ENCODE results near the gene OR10H5.
"Not testable (repeated sequence)": the region's sequence is repeated elsewhere in the genome, so short reads cannot be mapped to it uniquely, and the experiment has no call there.

OR10H5 gene

DNA sequence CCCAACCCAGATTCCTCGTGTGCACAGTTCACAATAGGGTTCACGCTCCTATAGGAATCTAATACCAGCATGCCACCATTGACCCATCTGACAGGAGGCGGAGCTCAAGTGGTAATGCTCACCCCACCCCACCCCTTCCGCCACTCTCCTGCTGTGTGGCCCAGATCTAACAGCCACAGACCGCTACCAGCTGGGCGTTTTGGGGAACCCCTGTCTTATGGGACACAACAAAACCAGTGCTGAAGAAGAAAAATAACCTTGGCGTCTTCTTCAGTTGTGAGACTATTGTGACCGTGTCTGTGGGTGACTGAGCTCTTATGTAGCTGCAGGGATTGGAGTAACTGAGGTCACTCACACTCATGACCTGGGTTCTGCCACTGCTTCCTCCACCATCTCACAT is 33.2 kb downstream of the OR10H5 start:
- ATAC-seq: no peak
- TF ChIP-seq, protein P1, sequence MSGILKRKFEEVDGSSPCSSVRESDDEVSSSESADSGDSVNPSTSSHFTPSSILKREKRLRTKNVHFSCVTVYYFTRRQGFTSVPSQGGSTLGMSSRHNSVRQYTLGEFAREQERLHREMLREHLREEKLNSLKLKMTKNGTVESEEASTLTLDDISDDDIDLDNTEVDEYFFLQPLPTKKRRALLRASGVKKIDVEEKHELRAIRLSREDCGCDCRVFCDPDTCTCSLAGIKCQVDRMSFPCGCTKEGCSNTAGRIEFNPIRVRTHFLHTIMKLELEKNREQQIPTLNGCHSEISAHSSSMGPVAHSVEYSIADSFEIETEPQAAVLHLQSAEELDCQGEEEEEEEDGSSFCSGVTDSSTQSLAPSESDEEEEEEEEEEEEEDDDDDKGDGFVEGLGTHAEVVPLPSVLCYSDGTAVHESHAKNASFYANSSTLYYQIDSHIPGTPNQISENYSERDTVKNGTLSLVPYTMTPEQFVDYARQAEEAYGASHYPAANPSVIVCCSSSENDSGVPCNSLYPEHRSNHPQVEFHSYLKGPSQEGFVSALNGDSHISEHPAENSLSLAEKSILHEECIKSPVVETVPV (CRISPR knock-in tag; IDR thresholded peaks at IDR 0.05): no peak
- TF ChIP-seq ZFP3 (CRISPR knock-in tag; IDR thresholded peaks at IDR 0.05): no peak
- TF ChIP-seq, protein P2, sequence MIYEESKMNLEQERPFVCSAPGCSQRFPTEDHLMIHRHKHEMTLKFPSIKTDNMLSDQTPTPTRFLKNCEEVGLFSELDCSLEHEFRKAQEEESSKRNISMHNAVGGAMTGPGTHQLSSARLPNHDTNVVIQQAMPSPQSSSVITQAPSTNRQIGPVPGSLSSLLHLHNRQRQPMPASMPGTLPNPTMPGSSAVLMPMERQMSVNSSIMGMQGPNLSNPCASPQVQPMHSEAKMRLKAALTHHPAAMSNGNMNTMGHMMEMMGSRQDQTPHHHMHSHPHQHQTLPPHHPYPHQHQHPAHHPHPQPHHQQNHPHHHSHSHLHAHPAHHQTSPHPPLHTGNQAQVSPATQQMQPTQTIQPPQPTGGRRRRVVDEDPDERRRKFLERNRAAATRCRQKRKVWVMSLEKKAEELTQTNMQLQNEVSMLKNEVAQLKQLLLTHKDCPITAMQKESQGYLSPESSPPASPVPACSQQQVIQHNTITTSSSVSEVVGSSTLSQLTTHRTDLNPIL (CRISPR knock-in tag; IDR thresholded peaks at IDR 0.05; ENCODE audit: low read depth): no peak
- TF ChIP-seq ZNF70 (CRISPR knock-in tag; IDR thresholded peaks at IDR 0.05): no peak
- no peak for TF ChIP-seq RARB (CRISPR knock-in tag; IDR thresholded peaks at IDR 0.05)
- no peak for TF ChIP-seq ISL1 (CRISPR knock-in tag; IDR thresholded peaks at IDR 0.05)
- TF ChIP-seq, protein P3, sequence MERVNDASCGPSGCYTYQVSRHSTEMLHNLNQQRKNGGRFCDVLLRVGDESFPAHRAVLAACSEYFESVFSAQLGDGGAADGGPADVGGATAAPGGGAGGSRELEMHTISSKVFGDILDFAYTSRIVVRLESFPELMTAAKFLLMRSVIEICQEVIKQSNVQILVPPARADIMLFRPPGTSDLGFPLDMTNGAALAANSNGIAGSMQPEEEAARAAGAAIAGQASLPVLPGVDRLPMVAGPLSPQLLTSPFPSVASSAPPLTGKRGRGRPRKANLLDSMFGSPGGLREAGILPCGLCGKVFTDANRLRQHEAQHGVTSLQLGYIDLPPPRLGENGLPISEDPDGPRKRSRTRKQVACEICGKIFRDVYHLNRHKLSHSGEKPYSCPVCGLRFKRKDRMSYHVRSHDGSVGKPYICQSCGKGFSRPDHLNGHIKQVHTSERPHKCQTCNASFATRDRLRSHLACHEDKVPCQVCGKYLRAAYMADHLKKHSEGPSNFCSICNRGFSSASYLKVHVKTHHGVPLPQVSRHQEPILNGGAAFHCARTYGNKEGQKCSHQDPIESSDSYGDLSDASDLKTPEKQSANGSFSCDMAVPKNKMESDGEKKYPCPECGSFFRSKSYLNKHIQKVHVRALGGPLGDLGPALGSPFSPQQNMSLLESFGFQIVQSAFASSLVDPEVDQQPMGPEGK (CRISPR knock-in tag; IDR thresholded peaks at IDR 0.05; ENCODE audit: borderline replicate concordance): no peak

- ATAC-seq: no peak
- TF ChIP-seq TCF4 (CRISPR knock-in tag; IDR thresholded peaks at IDR 0.05; ENCODE audit: borderline replicate concordance) (no peak), ZNF8 (CRISPR knock-in tag; IDR thresholded peaks at IDR 0.05) (no peak), BACH2 (CRISPR knock-in tag; IDR thresholded peaks at IDR 0.05; ENCODE audit: borderline replicate concordance) (no peak), TOX (CRISPR knock-in tag; IDR thresholded peaks at IDR 0.05; ENCODE audit: borderline replicate concordance) (no peak), ZFP30 (CRISPR knock-in tag; IDR thresholded peaks at IDR 0.05) (no peak)
- TF ChIP-seq, protein P1 (CRISPR knock-in tag; IDR thresholded peaks at IDR 0.05): no peak
These were observed 38.3 kb downstream of the OR10H5 start for GRCh38 chr19:15825753-15826152.

GRCh38 chr19:15828121-15828610 is 40.7 kb downstream of the OR10H5 start:
- ATAC-seq: no peak
- TF ChIP-seq GLIS3 (CRISPR knock-in tag; IDR thresholded peaks at IDR 0.05) (no peak), ZC3H10 (CRISPR knock-in tag; IDR thresholded peaks at IDR 0.05) (no peak), ZNF565 (CRISPR knock-in tag; conservative IDR thresholded peaks at IDR 0.05; ENCODE audit: low read depth) (no peak), RARB (CRISPR knock-in tag; IDR thresholded peaks at IDR 0.05) (no peak)
- TF ChIP-seq, protein P1 (CRISPR knock-in tag; IDR thresholded peaks at IDR 0.05): no peak
- TF ChIP-seq, protein P2 (CRISPR knock-in tag; IDR thresholded peaks at IDR 0.05; ENCODE audit: low read depth): no peak

DNA sequence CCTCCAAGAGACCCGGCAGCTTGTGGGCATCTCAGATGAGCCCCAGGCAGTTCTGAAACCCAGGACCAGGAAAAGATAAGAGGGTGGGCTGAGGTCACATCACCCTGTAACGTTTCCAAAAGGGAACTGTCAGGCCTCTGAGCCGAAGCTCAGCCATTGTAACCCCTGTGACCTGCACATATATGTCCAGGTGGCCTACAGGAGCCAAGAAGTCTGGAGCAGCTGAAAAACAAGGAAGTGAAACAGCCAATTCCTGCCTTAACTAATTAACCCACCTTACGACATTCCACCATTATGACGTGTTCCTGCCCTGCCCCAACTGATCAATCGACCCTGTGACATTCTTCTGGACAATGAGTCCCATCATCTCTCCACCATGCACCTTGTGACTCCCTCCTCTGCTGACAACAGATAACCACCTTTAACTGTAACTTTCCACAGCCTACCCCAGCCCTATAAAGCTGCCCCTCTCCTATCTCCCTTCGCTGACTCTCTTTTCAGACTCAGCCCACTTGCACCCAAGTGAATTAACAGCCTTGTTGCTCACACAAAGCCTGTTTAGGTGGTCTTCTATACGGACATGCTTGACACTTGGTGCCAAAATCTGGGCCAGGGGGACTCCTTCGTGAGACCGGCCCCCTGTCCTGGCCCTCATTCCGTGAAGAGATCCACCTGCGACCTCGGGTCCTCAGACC is 41.3 kb downstream of the OR10H5 start:
- ATAC-seq: not testable (repeated sequence)

DNA sequence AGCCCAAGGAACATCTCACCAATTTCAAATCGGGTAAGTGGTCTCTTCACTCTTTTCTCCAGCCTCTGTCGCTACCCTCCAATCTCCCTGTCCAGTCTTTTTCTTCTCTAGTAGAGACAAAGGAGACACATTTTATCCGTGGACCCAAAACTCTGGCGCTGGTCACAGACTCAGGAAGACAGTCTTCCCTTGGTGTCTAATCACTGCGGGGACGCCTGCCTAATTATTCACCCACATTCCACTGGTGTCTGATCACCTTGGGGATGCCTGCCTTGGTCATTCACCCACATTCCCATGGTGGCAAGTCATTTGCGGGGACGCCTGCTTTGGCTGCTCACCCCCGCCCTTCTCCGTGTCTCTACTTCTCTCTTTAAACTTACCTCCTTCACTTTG is 41.8 kb downstream of the OR10H5 start:
- ATAC-seq: no peak
- TF ChIP-seq ISL1 (CRISPR knock-in tag; IDR thresholded peaks at IDR 0.05): no peak
- TF ChIP-seq, protein P1 (CRISPR knock-in tag; IDR thresholded peaks at IDR 0.05): no peak
- TF ChIP-seq, protein P4, sequence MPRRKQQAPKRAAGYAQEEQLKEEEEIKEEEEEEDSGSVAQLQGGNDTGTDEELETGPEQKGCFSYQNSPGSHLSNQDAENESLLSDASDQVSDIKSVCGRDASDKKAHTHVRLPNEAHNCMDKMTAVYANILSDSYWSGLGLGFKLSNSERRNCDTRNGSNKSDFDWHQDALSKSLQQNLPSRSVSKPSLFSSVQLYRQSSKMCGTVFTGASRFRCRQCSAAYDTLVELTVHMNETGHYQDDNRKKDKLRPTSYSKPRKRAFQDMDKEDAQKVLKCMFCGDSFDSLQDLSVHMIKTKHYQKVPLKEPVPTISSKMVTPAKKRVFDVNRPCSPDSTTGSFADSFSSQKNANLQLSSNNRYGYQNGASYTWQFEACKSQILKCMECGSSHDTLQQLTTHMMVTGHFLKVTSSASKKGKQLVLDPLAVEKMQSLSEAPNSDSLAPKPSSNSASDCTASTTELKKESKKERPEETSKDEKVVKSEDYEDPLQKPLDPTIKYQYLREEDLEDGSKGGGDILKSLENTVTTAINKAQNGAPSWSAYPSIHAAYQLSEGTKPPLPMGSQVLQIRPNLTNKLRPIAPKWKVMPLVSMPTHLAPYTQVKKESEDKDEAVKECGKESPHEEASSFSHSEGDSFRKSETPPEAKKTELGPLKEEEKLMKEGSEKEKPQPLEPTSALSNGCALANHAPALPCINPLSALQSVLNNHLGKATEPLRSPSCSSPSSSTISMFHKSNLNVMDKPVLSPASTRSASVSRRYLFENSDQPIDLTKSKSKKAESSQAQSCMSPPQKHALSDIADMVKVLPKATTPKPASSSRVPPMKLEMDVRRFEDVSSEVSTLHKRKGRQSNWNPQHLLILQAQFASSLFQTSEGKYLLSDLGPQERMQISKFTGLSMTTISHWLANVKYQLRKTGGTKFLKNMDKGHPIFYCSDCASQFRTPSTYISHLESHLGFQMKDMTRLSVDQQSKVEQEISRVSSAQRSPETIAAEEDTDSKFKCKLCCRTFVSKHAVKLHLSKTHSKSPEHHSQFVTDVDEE (CRISPR knock-in tag; IDR thresholded peaks at IDR 0.05): no peak
- no peak for TF ChIP-seq ZNF8 (CRISPR knock-in tag; IDR thresholded peaks at IDR 0.05)
- no peak for TF ChIP-seq RARB (CRISPR knock-in tag; IDR thresholded peaks at IDR 0.05)
- no peak for TF ChIP-seq BACH2 (CRISPR knock-in tag; IDR thresholded peaks at IDR 0.05; ENCODE audit: borderline replicate concordance)
- TF ChIP-seq OSR1 (CRISPR knock-in tag; IDR thresholded peaks at IDR 0.05): no peak
